ENCODE results near the gene MPV17L.
A peak's percentile ranks its signal among the peaks of the same experiment; 100 is the strongest.
"Not testable (repeated sequence)": the region's sequence is repeated elsewhere in the genome, so short reads cannot be mapped to it uniquely, and the experiment has no call there.

The MPV17L gene

DNA sequence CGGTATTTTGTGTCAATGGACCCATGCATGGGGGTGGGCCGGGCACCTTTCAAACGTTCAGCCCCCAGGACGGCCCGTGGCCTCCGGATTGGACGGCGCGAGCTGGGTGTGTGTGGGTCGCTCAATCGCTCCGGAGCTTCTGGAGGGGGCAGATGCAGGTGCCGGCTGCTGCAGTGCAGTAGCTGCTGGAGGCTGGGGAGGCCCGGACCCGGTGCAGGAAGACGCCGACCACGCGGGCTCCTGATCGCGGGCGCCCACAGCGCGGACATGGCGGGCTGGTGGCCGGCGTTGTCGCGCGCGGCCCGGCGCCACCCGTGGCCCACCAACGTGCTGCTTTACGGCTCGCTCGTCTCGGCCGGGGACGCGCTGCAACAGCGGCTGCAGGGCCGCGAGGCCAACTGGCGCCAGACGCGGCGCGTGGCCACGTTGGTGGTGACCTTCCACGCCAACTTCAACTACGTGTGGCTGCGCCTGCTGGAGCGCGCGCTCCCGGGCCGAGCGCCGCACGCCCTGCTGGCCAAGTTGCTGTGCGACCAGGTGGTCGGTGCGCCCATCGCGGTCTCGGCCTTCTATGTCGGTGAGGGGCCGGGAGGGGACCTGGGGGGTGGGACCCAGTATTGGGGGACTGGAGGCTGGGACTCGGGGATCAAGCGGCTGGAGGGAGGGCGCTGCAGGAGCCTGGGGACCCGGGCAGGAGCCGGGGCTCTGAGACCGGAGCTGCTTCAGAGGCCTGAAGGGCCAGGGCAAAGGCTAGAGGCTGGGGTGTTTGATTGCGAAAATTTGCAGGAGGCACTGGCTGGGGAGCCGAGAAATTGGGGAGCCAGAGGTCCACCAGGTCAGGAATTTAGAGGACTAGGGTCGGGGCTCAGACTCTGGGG, at the start of gene MPV17L:
TSS of gene MPV17L (plus strand) at position 124 of the 878 bp plus-strand sequence. CDS start at position 268, 144 bp downstream.
- peak within 1 kb of the TSS; percentile 19 for H3K4me3 ChIP-seq (ENCODE audit: low read length)
- H3K9ac ChIP-seq (ENCODE audit: low read length) = peak within 1 kb of the TSS; percentile 53
- H3K9me3 ChIP-seq (ENCODE audit: control insufficient read depth, low read length) = not testable (repeated sequence)

DNA sequence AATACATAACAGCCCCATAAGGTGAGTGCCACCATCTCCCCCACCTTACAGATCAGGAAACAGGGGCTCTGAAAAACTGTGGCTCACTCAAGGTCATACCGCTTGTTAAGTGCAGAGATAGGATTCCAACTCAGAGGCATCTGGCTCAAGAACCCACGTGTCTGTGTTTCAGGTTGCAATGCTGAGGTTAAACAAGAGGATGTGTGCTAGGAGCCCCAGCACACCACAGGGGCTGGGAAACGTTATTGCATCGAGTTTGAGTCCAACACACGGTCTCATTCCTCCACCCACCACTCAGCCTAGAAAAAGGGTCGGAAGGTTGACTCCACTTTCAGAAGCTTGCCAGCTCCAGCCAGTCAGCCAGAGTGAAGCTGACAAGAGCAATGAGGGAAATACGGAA, 46.8 kb upstream of the MPV17L start:
- not testable (repeated sequence) for H3K4me1 ChIP-seq (ENCODE audit: control insufficient read depth, insufficient read depth, low read length); H3K9ac ChIP-seq (ENCODE audit: low read length); H3K4me3 ChIP-seq (ENCODE audit: low read length); H3K9me3 ChIP-seq (ENCODE audit: control insufficient read depth, low read length); H3K27me3 ChIP-seq (ENCODE audit: control insufficient read depth, insufficient read depth, low read length); H3K36me3 ChIP-seq (ENCODE audit: control insufficient read depth, insufficient read depth, low read length)

More for the DNA sequence above, at the start of gene MPV17L:
- H3K4me1 ChIP-seq (ENCODE audit: control insufficient read depth, insufficient read depth, low read length); H3K27me3 ChIP-seq (ENCODE audit: control insufficient read depth, insufficient read depth, low read length); H3K36me3 ChIP-seq (ENCODE audit: control insufficient read depth, insufficient read depth, low read length): not testable (repeated sequence)

- H3K36me3 ChIP-seq (ENCODE audit: control insufficient read depth, insufficient read depth, low read length); H3K9ac ChIP-seq (ENCODE audit: low read length); H3K4me1 ChIP-seq (ENCODE audit: control insufficient read depth, insufficient read depth, low read length); H3K4me3 ChIP-seq (ENCODE audit: low read length); H3K9me3 ChIP-seq (ENCODE audit: control insufficient read depth, low read length); H3K27me3 ChIP-seq (ENCODE audit: control insufficient read depth, insufficient read depth, low read length): not testable (repeated sequence)
Measured at GRCh38 chr16:15351251-15351650, 44.3 kb upstream of the MPV17L start.

- H3K36me3 ChIP-seq (ENCODE audit: control insufficient read depth, insufficient read depth, low read length); H3K4me1 ChIP-seq (ENCODE audit: control insufficient read depth, insufficient read depth, low read length); H3K9ac ChIP-seq (ENCODE audit: low read length); H3K9me3 ChIP-seq (ENCODE audit: control insufficient read depth, low read length); H3K4me3 ChIP-seq (ENCODE audit: low read length); H3K27me3 ChIP-seq (ENCODE audit: control insufficient read depth, insufficient read depth, low read length): not testable (repeated sequence)
Measured at GRCh38 chr16:15351745-15352144, 43.8 kb upstream of the MPV17L start.

DNA sequence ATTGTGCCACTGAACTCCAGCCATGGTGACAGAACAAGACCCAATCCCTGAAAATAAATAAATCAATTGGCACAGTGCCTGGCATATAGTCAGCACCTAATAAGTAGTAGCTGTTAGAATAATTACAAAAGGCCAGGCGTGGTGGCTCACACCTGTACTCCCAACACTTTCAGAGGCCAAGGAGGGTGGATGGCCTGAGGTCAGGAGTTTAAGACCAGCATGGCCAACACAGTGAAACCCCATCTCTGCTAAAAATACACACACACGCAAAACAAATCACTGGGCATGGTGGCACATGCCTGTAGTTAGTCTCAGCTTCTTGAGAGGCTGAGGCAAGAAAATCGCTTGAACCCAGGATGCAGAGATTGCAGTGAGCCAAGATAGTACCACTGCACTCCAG, 42.7 kb upstream of the MPV17L start:
- H3K36me3 ChIP-seq (ENCODE audit: control insufficient read depth, insufficient read depth, low read length); H3K9me3 ChIP-seq (ENCODE audit: control insufficient read depth, low read length); H3K4me3 ChIP-seq (ENCODE audit: low read length); H3K9ac ChIP-seq (ENCODE audit: low read length); H3K27me3 ChIP-seq (ENCODE audit: control insufficient read depth, insufficient read depth, low read length); H3K4me1 ChIP-seq (ENCODE audit: control insufficient read depth, insufficient read depth, low read length): not testable (repeated sequence)

GRCh38 chr16:15354846-15355245, 40.7 kb upstream of the MPV17L start:
- not testable (repeated sequence) for H3K36me3 ChIP-seq (ENCODE audit: control insufficient read depth, insufficient read depth, low read length); H3K9ac ChIP-seq (ENCODE audit: low read length); H3K9me3 ChIP-seq (ENCODE audit: control insufficient read depth, low read length); H3K4me3 ChIP-seq (ENCODE audit: low read length); H3K27me3 ChIP-seq (ENCODE audit: control insufficient read depth, insufficient read depth, low read length); H3K4me1 ChIP-seq (ENCODE audit: control insufficient read depth, insufficient read depth, low read length)

DNA sequence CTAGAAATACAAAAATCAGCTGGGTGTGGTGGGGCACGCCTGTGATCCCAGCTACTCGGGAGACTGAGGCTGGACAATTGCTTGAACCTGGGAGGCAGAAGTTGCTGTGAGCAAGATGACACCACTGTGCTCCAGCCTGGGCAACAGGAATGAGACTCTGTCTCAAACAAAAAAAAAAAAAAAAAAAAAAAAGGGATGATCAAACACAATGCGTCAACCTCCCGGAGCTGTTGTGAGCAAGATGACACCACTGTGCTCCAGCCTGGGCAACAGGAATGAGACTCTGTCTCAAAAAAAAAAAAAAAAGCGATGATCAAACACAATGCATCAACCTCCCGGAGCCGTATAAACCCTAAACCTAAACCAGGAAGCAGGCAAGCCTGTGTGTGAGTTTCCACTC, 38.1 kb upstream of the MPV17L start:
- not testable (repeated sequence) for H3K4me1 ChIP-seq (ENCODE audit: control insufficient read depth, insufficient read depth, low read length); H3K9ac ChIP-seq (ENCODE audit: low read length); H3K27me3 ChIP-seq (ENCODE audit: control insufficient read depth, insufficient read depth, low read length); H3K36me3 ChIP-seq (ENCODE audit: control insufficient read depth, insufficient read depth, low read length); H3K4me3 ChIP-seq (ENCODE audit: low read length); H3K9me3 ChIP-seq (ENCODE audit: control insufficient read depth, low read length)

GRCh38 chr16:15378194-15378593, 17.4 kb upstream of the MPV17L start, which contains the start of gene NPIPA5:
TSS of gene NPIPA5 (minus strand) at chr16:15378294. CDS start at chr16:15378294, 0 bp downstream.
- H3K27me3 ChIP-seq (ENCODE audit: control insufficient read depth, insufficient read depth, low read length); H3K9ac ChIP-seq (ENCODE audit: low read length); H3K36me3 ChIP-seq (ENCODE audit: control insufficient read depth, insufficient read depth, low read length); H3K9me3 ChIP-seq (ENCODE audit: control insufficient read depth, low read length); H3K4me3 ChIP-seq (ENCODE audit: low read length); H3K4me1 ChIP-seq (ENCODE audit: control insufficient read depth, insufficient read depth, low read length): not testable (repeated sequence)

DNA sequence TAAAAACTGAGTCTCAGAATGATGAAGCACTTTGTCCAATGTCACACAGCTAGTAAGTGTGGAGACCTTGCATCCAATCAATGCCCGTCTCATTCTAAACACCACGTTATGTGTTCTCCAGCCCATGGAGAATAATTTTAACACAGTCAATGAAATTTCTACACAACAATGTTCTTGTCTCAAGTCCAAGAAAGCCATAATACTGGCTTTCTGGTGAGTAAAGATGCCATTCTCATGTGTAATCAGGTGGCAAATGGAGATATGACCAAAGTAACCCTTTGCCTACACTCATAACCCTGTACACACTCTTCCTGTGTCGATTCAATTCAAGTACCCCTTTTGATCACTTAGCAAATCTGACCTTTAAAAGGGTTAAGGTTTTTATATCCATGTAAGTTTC, 12.7 kb upstream of the MPV17L start:
- not testable (repeated sequence) for H3K9ac ChIP-seq (ENCODE audit: low read length); H3K27me3 ChIP-seq (ENCODE audit: control insufficient read depth, insufficient read depth, low read length); H3K4me3 ChIP-seq (ENCODE audit: low read length); H3K9me3 ChIP-seq (ENCODE audit: control insufficient read depth, low read length); H3K36me3 ChIP-seq (ENCODE audit: control insufficient read depth, insufficient read depth, low read length); H3K4me1 ChIP-seq (ENCODE audit: control insufficient read depth, insufficient read depth, low read length)

DNA sequence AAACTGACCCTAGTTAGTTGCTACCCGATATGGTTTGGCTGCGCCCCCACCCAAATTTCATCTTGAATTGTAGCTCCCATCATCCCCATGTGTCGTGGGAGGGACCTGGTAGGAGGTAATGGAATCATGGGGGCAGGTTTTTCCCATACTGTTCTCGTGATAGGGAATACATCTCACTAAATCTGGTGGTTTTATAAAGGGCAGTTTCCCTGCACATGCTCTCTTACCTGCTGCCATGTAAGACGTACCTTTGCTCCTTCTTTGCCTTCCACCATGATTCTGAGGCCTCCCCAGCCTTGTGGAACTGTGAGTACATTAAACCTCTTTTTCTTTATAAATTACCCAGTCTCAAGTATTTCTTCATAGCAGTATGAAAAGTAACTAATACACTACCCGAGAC, 7.5 kb upstream of the MPV17L start:
- H3K4me3 ChIP-seq (ENCODE audit: low read length); H3K9me3 ChIP-seq (ENCODE audit: control insufficient read depth, low read length): not testable (repeated sequence)

DNA sequence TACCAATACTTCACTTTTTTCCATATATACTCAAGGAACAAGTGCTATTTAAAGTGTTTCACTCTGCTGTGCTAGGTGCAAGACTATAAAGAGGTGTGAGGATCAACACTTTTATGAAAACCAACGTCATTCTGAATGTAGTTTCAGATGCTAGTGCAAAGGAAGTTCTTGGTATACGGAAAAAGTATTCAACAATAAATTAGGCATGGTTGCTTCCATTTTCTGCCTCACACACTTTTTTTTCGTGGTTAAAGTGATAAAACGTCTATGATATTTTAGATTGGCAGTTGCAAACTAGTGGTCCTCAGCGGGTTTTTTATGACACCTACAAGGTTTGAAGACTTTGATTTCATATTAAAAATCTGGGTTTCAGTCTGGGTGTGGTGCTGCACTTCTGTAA, 5.6 kb upstream of the MPV17L start:
- not testable (repeated sequence) for H3K4me3 ChIP-seq (ENCODE audit: low read length); H3K9me3 ChIP-seq (ENCODE audit: control insufficient read depth, low read length); H3K27me3 ChIP-seq (ENCODE audit: control insufficient read depth, insufficient read depth, low read length); H3K4me1 ChIP-seq (ENCODE audit: control insufficient read depth, insufficient read depth, low read length); H3K36me3 ChIP-seq (ENCODE audit: control insufficient read depth, insufficient read depth, low read length); H3K9ac ChIP-seq (ENCODE audit: low read length)

More for the DNA sequence above, 7.5 kb upstream of the MPV17L start:
- not testable (repeated sequence) for H3K4me1 ChIP-seq (ENCODE audit: control insufficient read depth, insufficient read depth, low read length); H3K36me3 ChIP-seq (ENCODE audit: control insufficient read depth, insufficient read depth, low read length); H3K9ac ChIP-seq (ENCODE audit: low read length); H3K27me3 ChIP-seq (ENCODE audit: control insufficient read depth, insufficient read depth, low read length)

GRCh38 chr16:15393025-15393424, 2.5 kb upstream of the MPV17L start:
- H3K36me3 ChIP-seq (ENCODE audit: control insufficient read depth, insufficient read depth, low read length); H3K4me1 ChIP-seq (ENCODE audit: control insufficient read depth, insufficient read depth, low read length); H3K9me3 ChIP-seq (ENCODE audit: control insufficient read depth, low read length); H3K4me3 ChIP-seq (ENCODE audit: low read length); H3K9ac ChIP-seq (ENCODE audit: low read length); H3K27me3 ChIP-seq (ENCODE audit: control insufficient read depth, insufficient read depth, low read length): not testable (repeated sequence)

GRCh38 chr16:15396509-15396829, 915 bp downstream of the MPV17L start:
- H3K36me3 ChIP-seq (ENCODE audit: control insufficient read depth, insufficient read depth, low read length); H3K9me3 ChIP-seq (ENCODE audit: control insufficient read depth, low read length); H3K27me3 ChIP-seq (ENCODE audit: control insufficient read depth, insufficient read depth, low read length); H3K4me1 ChIP-seq (ENCODE audit: control insufficient read depth, insufficient read depth, low read length): not testable (repeated sequence)
- Histone ChIP-seq H3K4me3 (ENCODE audit: low read length) (peak overlapping the region; percentile 19), H3K9ac (ENCODE audit: low read length) (peak overlapping the region; percentile 53)

Data from mucosa of stomach (tissue), 1 donor.